Spinal cord (tissue), 10 donors: ENCODE results near the gene SPDYE16. TPM values are rescaled to one million over a fixed set of nuclear protein-coding genes. Genes with fewer than 3 reads are reported as not detected.
"Not testable (repeated sequence)": the region's sequence is repeated elsewhere in the genome, so short reads cannot be mapped to it uniquely, and the experiment has no call there.

ENCODE experiments used
- DNase-seq, 6 donors: peaks; one replicate each; pipeline versions ENCODE4 v3.0.0 to v3.0.0-alpha.2; 2013 to 2015; ENCODE audit warnings: low spot score in 6 of 6, low read depth in 4 of 6
- H3K27ac ChIP-seq: one replicate; pipeline ENCODE4 v1.5.1; 2013; ENCODE audit warnings: low read depth, low read length, control low read depth
- H3K27me3 ChIP-seq: one replicate; pipeline ENCODE4 v1.6.1; 2013; ENCODE audit warnings: low read length; ENCODE audit not compliant: control insufficient read depth, insufficient read depth
- H3K36me3 ChIP-seq: one replicate; pipeline ENCODE4 v1.6.1; 2013; ENCODE audit warnings: low read length; ENCODE audit not compliant: control insufficient read depth, insufficient read depth
- H3K4me1 ChIP-seq: one replicate; pipeline ENCODE4 v1.6.1; 2013; ENCODE audit warnings: low read length; ENCODE audit not compliant: control insufficient read depth, insufficient read depth
- H3K4me3 ChIP-seq: one replicate; pipeline ENCODE4 v1.5.1; 2013; ENCODE audit warnings: low read depth, low read length, control low read depth
- H3K9me3 ChIP-seq: one replicate; pipeline ENCODE4 v1.6.1; 2013; ENCODE audit warnings: low read length; ENCODE audit not compliant: control insufficient read depth, insufficient read depth
- WGBS: methylation state at CpG from one replicate; pipeline ENCODE4 v1.1.5; 2013; ENCODE audit warnings: missing lambda C conversion rate; ENCODE audit not compliant: insufficient coverage; 5-methylcytosine and 5-hydroxymethylcytosine counted together
- polyA plus RNA-seq, 2 donors: library from polyadenylated mRNA; unstranded; fragments of 120-200 nt; gene quantifications; one replicate each; pipeline ENCODE4 v1.2.1, GENCODE V29; 2013; ENCODE audit not compliant: insufficient read length in 2 of 2
- total RNA-seq, 2 donors: library from RNA; depleted of rRNA in 1 of 2; stranded (reverse); fragments of 120-200 nt in 1 of 2; fragments of >200 nt in 1 of 2; gene quantifications; one replicate each; pipeline versions ENCODE4 v1.2.3 to v1.2.4, GENCODE V29; 2013 to 2014
- donor health status: healthy.

SPDYE16 gene
- total and polyA plus RNA-seq, 4 donors, result 0.28 to 8.1 (median 1.5) TPM; not detected in 1

DNA sequence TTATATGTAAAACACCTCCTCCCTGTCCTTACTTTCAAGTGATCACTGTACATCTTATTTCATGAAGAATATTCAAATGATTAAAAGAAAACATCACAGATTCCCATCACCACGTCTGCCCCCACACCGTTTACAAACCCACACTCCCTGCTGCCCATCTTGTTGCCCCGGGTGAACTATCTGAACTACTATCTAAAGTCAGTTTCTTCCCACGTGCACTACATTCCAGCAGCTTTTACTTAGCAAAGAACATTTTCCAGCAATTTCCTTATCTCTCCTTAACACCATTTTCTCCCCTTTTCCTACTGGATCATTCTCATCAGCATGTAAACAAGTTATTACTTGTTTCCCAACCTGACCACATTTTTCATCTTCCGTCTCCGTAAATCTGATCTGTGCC, 16.6 kb upstream of the SPDYE16 start:
- H3K36me3 ChIP-seq, DNase-seq, H3K4me3 ChIP-seq, H3K9me3 ChIP-seq, H3K4me1 ChIP-seq, H3K27ac ChIP-seq, H3K27me3 ChIP-seq: not testable (repeated sequence)
- WGBS, result no CpG with 5 or more reads among the region's 6 CpGs

DNA sequence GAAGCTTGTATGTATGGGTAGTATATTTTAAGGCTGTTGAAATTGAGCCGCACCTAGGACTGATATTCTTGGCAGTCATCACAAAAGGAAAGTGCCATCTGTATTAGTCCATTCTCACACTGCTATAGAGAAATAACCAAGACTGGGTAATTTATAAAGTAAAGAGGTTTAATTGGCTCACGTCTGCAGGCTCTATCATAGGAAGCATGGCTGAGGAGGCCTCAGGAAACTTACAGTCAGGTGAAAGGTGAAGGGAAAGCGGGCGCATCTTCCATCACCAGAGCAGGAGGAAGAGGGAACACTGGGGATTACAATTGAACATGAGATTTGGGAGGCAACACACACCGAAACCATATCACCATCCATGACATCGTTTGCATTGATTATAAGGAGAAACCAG, 8.9 kb upstream of the SPDYE16 start:
- H3K36me3 ChIP-seq, H3K4me1 ChIP-seq, H3K4me3 ChIP-seq, H3K9me3 ChIP-seq, DNase-seq, H3K27ac ChIP-seq, H3K27me3 ChIP-seq: not testable (repeated sequence)
- WGBS, result no CpG with 5 or more reads among the region's 6 CpGs

DNA sequence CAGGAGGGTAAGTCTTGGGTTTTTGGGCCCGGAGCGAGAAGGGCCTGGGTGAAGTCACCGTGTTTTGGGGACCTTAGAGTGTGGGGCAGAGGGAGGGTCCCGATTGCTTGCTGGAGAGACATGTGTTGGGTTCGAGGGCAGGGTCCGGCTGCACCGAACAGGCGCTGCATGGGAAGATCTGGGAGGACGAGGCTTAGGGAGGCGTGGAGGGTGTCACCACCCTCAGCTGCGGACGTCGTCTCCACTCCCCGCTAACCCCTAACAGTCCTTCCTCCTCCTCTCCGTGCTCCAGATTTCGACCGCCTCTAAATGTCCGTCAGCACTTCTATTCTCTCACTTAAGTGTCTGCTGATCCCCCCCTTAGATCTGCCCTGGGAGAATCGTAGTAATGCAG, 6.8 kb upstream of the SPDYE16 start:
- Histone ChIP-seq H3K4me3 (peak overlapping the region; percentile 83), H3K27ac (peak overlapping the region; percentile 73)
- 0% methylated on average over 10 of the region's 19 CpGs for WGBS
- not testable (repeated sequence) for DNase-seq, H3K4me1 ChIP-seq, H3K36me3 ChIP-seq, H3K27me3 ChIP-seq, H3K9me3 ChIP-seq

DNA sequence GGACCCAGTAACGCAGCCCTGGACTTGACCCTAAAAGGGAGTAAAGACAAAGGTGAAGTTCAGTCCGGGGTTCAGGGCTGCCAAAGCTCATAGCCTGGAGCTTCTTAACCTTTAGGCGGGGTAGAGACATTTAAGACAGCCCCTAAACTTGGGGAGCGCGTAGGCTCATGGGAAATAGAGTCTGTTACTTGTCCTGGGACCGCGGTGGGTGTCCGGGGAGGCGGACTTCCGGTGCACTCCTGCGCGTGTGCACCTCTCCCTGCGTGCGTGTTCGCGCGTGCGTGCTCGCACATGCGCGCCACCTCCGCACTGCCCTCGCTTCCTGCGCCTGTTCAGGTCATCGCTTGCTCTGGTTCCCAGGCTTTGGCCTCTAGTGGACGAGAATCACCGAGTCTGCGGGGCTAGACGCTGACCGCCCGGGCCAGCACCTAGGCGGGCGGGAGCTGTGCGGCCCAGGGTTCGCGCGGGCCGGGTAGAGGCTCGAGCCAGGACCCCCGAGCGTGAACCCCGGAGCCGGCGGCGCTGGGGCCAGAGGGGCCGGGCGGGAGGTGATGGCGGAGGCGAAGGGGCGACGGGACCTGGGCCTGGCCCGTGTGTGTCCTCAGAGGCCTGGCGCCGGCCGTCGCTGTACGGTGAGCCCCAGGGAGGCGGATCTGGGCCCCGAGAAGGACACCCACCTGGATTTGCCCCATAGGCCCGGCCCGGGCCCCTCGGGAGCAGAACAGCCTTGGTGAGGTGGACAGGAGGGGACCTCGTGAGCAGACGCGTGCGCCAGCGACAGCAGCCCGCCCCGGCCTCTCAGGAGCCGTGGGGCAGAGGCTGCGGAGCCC, 6.1 kb upstream of the SPDYE16 start:
- peak; percentile 67 to 98 (median 83) for DNase-seq
- under 1% methylated on average over 70 of the region's 71 CpGs for WGBS
- not testable (repeated sequence) for H3K4me1 ChIP-seq, H3K27me3 ChIP-seq, H3K9me3 ChIP-seq, H3K36me3 ChIP-seq
- Histone ChIP-seq H3K27ac (peak overlapping the region; percentile 73), H3K4me3 (peak overlapping the region; percentile 83)

DNA sequence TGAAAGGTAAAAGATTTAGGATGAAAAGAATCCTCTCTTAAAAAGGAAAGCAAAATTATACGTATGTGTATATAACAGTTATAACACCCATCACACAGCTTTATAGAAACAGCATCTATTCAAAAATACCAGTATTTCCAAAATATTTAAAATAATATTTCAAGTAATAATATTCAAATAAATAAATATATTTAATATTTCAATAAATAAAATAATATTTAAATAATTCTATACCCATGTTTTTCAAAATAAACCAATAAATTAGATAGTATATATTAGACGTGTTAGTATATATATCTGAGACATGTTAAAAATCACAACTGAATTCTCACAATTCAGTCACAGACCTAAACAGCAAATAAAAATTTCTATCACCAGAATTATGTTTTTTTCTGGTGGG, 11.5 kb downstream of the SPDYE16 start:
- not testable (repeated sequence) for H3K9me3 ChIP-seq, H3K27me3 ChIP-seq, H3K4me3 ChIP-seq, DNase-seq, H3K36me3 ChIP-seq, H3K4me1 ChIP-seq, H3K27ac ChIP-seq
- no CpG with 5 or more reads among the region's 2 CpGs for WGBS

DNA sequence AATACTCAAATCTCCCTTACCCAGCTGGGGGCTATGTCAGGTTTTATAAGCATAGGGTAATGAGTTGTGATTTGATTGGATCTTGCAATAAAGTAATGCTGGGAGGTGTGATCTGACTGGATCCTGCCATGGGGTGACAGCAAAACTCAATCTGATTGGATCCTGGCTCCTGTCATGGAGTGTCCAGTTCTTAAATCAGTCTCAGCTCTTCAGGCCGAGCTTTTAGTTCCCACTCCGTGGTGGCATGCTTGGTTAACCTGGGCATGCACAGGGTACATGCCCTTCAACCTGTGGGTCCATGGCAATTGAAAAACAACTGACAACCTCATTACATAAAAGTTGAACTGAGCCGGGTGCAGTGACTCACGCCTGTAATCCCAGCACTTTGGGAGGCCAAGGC, 16.9 kb downstream of the SPDYE16 start:
- not testable (repeated sequence) for H3K4me3 ChIP-seq, DNase-seq
- no CpG with 5 or more reads among the region's 4 CpGs for WGBS

DNA sequence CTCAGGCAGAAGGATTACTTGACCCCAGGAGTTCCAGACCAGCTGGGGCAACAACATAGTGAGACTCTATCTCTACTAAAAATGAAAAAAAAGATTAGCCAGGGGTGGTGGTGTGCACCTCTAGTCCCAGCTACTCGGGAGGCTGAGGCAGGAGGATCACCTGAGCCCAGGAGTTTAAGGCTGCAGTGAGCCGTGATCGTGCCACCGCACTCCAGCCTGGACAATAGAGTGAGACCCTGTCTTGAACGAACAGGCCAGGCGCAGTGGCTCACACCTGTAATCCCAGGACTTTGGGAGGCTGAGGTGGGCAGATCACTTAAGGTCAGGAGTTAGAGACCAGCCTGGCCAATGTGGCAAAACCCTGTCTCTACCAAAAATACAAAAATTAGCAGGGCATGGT, 26.2 kb downstream of the SPDYE16 start:
- H3K4me1 ChIP-seq, result peaks cover 11% of the 10 kb centered on the region
- not testable (repeated sequence) for H3K27ac ChIP-seq, H3K36me3 ChIP-seq, H3K9me3 ChIP-seq, H3K4me3 ChIP-seq, H3K27me3 ChIP-seq
- peak in 1 of 6 donors; percentile 0 for DNase-seq
- WGBS, result 97% methylated on average over 6 of the region's 6 CpGs

More for the DNA sequence above, 16.9 kb downstream of the SPDYE16 start:
- not testable (repeated sequence) for H3K36me3 ChIP-seq, H3K27ac ChIP-seq, H3K4me1 ChIP-seq, H3K27me3 ChIP-seq, H3K9me3 ChIP-seq

DNA sequence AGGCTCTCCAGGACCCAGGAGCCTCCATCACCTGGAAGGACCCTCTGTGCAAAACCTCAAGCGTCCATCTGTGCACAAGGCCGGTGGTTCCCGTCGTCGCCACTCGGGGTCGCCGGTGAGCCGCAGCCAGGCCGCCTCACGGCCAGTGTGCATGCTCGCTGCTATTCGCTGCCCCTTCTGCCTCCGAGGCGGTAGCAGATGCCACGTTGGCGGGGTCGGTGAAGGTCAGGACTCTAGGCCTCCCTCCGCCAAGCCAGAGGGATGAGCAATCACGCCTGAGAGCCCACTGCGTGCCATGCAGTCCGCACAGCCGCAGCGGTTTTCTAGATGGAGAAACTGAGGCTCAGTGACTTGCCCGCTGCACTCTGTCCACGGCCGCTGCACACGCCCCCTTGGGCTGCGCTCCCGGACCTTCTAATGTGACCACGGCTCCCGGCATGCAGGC, 27.1 kb downstream of the SPDYE16 start:
- 6% methylated on average over 32 of the region's 32 CpGs for WGBS
- H3K36me3 ChIP-seq, result no peaks in the 10 kb centered on the region
- H3K4me3 ChIP-seq, result no peak overlapping the region
- peak in 3 of 6 donors; percentile 2 to 57 (median 9) for DNase-seq
- H3K9me3 ChIP-seq, result no peaks in the 10 kb centered on the region
- no peaks in the 10 kb centered on the region for H3K27me3 ChIP-seq
- H3K4me1 ChIP-seq, result peaks cover 11% of the 10 kb centered on the region
- H3K27ac ChIP-seq, result no peak overlapping the region

DNA sequence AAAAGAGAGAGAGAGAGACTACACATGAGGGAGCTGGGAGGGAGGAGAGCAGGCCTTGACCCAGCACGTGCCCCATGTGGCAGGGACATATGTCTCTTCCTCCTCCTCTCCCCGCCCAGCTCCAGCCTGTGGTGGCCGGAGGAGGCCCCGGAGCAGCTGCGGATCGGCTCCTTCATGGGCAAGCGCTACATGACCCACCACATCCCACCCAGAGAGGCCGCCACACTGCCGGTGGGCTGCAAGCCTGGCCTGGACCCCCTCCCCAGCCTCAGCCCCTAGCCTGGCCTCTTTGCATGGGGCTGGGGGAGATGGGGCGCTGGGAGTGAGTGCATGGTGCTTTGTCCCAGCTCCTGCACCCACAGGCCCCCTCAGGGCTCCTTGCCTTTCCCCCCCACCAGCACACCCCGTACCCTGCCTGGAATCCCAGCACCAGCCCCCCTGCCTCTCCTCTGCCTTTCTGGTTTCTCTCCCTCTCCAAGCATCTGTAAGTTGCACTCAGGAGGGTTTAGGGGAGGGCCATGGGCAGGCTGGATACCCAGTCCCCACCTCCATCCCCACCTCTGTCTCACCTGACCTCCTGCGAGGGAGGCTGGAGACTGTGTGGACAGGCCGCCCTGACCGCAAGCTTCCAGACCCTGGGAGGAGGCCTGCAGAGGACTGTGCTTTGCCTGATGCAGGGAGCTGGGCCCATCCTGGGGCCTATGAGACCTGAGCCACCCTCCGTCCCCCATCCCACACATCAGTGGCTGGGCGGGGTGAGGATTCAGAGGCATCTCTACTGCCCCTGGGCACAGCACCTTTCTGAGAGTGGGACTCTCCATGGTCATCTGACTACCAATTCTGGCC, 27.9 kb downstream of the SPDYE16 start:
- no peaks in the 10 kb centered on the region for H3K36me3 ChIP-seq
- H3K4me1 ChIP-seq, result peaks cover 14% of the 10 kb centered on the region
- H3K4me3 ChIP-seq, result no peak overlapping the region
- no peaks in the 10 kb centered on the region for H3K9me3 ChIP-seq
- DNase-seq, result no peak
- WGBS, result 64% methylated on average over 6 of the region's 16 CpGs
- H3K27ac ChIP-seq, result no peak overlapping the region
- H3K27me3 ChIP-seq, result no peaks in the 10 kb centered on the region
